Hepatocyte (in vitro differentiated cells): ENCODE results near the gene CNTNAP2. TPM values are rescaled to one million over a fixed set of nuclear protein-coding genes. Genes with fewer than 3 reads are reported as not detected.

ENCODE experiments used
- DNase-seq: peaks from one replicate; pipeline ENCODE4 v3.0.0-alpha.2; 2016; ENCODE audit warnings: low spot score
- H2AFZ ChIP-seq: fragments of 200-600 bp; sonication (generic); 2 replicates; pipeline ENCODE4 v1.6.0; 2016; ENCODE audit warnings: antibody characterized with exemption, mild to moderate bottlenecking
- H3K27ac ChIP-seq: fragments of 200-600 bp; sonication (generic); 2 replicates; pipeline ENCODE4 v1.5.1; 2016; ENCODE audit warnings: mild to moderate bottlenecking
- H3K27me3 ChIP-seq: fragments of 200-600 bp; sonication (generic); 2 replicates; pipeline ENCODE4 v1.6.1; 2016
- H3K36me3 ChIP-seq: fragments of 200-600 bp; sonication (generic); replicated peaks from 2 replicates; pipeline ENCODE4 v1.5.1; 2016; ENCODE audit warnings: low read depth; ENCODE audit not compliant: insufficient read depth
- H3K4me1 ChIP-seq: fragments of 200-600 bp; sonication (generic); 2 replicates; pipeline ENCODE4 v1.5.1; 2016; ENCODE audit warnings: mild to moderate bottlenecking, moderate library complexity; ENCODE audit not compliant: insufficient read depth
- H3K4me2 ChIP-seq: fragments of 200-600 bp; sonication (generic); 2 replicates; pipeline ENCODE4 v1.6.0; 2016
- H3K4me3 ChIP-seq: fragments of 200-600 bp; sonication (generic); 2 replicates; pipeline ENCODE4 v1.5.1; 2016; ENCODE audit warnings: mild to moderate bottlenecking
- H3K79me2 ChIP-seq: fragments of 200-600 bp; sonication (generic); 2 replicates; pipeline ENCODE4 v1.6.0; 2017; ENCODE audit warnings: mild to moderate bottlenecking
- H3K9me2 ChIP-seq: fragments of 200-600 bp; sonication (generic); replicated peaks from 2 replicates; pipeline ENCODE4 v1.6.0; 2017; ENCODE audit warnings: mild to moderate bottlenecking; ENCODE audit not compliant: insufficient read depth
- H3K9me3 ChIP-seq: fragments of 200-600 bp; sonication (generic); 2 replicates; pipeline ENCODE4 v1.5.1; 2016; ENCODE audit warnings: low read depth, mild to moderate bottlenecking
- H4K20me1 ChIP-seq: fragments of 200-600 bp; sonication (generic); 2 replicates; pipeline ENCODE4 v1.6.0; 2016; ENCODE audit warnings: mild to moderate bottlenecking; ENCODE audit not compliant: insufficient read depth, poor library complexity, severe bottlenecking
- EZH2 ChIP-seq: fragments of 200-600 bp; sonication (generic); IDR thresholded peaks from 2 replicates; pipeline ENCODE4 v1.6.1; 2016; ENCODE audit warnings: antibody characterized with exemption, mild to moderate bottlenecking, borderline replicate concordance
- EZH2phosphoT487 ChIP-seq: fragments of 200-600 bp; sonication (generic); IDR thresholded peaks from one replicate; pipeline ENCODE4 v1.6.1; 2018; ENCODE audit warnings: antibody characterized with exemption, mild to moderate bottlenecking, low read depth, moderate library complexity; ENCODE audit not compliant: unreplicated experiment, severe bottlenecking
- WGBS: methylation state at CpG from one replicate; pipeline ENCODE4 v1.1.6; 2016; ENCODE audit warnings: low lambda C conversion rate; ENCODE audit errors: missing lambda C conversion rate; 5-methylcytosine and 5-hydroxymethylcytosine counted together
- polyA plus RNA-seq: library from polyadenylated mRNA; unstranded; fragments of >200 nt; fragmentation: Nextera tagmentation; extraction: Ambion mirVana; gene quantifications from 2 replicates; pipeline ENCODE4 v1.2.1, GENCODE V29; 2016
- total RNA-seq: library from RNA; depleted of rRNA; stranded (reverse); fragments of >200 nt; gene quantifications from 2 replicates; pipeline ENCODE4 v1.2.3, GENCODE V29; 2014
- TF ChIP-seq, protein P1 (sequence below): fragments of 200-600 bp; sonication (generic); IDR thresholded peaks from 2 replicates; pipeline ENCODE4 v1.5.1; 2016; ENCODE audit warnings: antibody characterized with exemption, mild to moderate bottlenecking; ENCODE audit not compliant: poor library complexity

CNTNAP2 gene
- total and polyA plus RNA-seq, 2 experiments from 2014 or later, result 7.5 to 14.7 TPM

DNA sequence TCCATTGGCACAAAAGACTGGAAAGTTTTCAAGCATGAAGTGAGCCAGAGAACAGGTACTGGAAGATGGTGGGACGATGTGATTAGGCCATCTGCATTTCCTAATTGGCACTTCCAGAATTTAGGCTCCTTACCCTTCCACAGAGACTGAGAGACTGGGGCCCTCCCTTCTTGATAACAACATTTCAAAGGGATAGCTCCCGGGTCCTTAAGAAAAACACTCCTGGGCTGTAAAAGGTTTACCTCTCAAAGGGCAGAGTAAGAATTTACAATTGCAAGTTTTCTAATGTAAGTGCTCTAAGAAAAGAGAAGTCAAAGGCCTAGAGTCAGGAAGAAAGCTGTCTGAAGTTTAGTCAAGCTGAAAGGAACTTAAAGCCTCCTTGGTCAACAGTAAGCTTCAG is 1914.4 kb downstream of the CNTNAP2 start:
- TF ChIP-seq EZH2, result no peak
- TF ChIP-seq, protein P1, sequence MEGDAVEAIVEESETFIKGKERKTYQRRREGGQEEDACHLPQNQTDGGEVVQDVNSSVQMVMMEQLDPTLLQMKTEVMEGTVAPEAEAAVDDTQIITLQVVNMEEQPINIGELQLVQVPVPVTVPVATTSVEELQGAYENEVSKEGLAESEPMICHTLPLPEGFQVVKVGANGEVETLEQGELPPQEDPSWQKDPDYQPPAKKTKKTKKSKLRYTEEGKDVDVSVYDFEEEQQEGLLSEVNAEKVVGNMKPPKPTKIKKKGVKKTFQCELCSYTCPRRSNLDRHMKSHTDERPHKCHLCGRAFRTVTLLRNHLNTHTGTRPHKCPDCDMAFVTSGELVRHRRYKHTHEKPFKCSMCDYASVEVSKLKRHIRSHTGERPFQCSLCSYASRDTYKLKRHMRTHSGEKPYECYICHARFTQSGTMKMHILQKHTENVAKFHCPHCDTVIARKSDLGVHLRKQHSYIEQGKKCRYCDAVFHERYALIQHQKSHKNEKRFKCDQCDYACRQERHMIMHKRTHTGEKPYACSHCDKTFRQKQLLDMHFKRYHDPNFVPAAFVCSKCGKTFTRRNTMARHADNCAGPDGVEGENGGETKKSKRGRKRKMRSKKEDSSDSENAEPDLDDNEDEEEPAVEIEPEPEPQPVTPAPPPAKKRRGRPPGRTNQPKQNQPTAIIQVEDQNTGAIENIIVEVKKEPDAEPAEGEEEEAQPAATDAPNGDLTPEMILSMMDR, result no peak
- TF ChIP-seq EZH2phosphoT487, result no peak
- no peaks in the 10 kb centered on the region for H3K9me3 ChIP-seq
- no peaks in the 10 kb centered on the region for H3K9me2 ChIP-seq
- no peak overlapping the region for H3K27ac ChIP-seq
- H3K4me2 ChIP-seq, result no peak overlapping the region
- H3K36me3 ChIP-seq, result no peaks in the 10 kb centered on the region
- H4K20me1 ChIP-seq, result no peaks in the 10 kb centered on the region
- H3K27me3 ChIP-seq, result no peaks in the 10 kb centered on the region
- H3K79me2 ChIP-seq, result no peaks in the 10 kb centered on the region
- no peak overlapping the region for H3K4me3 ChIP-seq
- 33% methylated on average over 2 of the region's 2 CpGs for WGBS
- peaks cover 8% of the 10 kb centered on the region for H3K4me1 ChIP-seq
- no peak for DNase-seq
- no peak overlapping the region for H2AFZ ChIP-seq

DNA sequence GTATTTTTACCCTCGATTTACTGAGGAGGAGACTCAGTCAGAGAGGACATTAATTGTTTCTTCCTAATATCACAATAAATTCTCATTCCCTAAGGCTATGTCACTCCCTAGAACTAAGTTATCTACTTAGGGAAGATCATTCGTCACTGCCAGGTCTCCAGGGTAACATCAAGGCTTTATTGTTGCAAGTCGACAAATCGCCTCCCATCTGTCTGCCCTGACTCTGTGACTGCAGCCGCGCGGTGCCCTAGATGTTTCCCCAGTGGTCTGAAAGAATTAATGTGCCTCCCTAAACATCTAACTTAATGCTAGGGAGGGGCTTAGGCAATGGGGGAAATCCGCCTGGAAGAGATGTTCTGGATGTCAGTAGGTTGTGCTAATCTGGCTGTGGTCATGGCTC is 1915.2 kb downstream of the CNTNAP2 start:
- H3K27ac ChIP-seq, result no peak overlapping the region
- TF ChIP-seq, protein P1, result no peak
- TF ChIP-seq EZH2phosphoT487 (no peak), EZH2 (no peak)
- H3K9me3 ChIP-seq, result no peaks in the 10 kb centered on the region
- H3K4me1 ChIP-seq, result peaks cover 8% of the 10 kb centered on the region
- no peak overlapping the region for H3K4me3 ChIP-seq
- no peaks in the 10 kb centered on the region for H4K20me1 ChIP-seq
- H3K79me2 ChIP-seq, result no peaks in the 10 kb centered on the region
- DNase-seq, result no peak
- no peak overlapping the region for H2AFZ ChIP-seq
- H3K27me3 ChIP-seq, result no peaks in the 10 kb centered on the region
- WGBS, result 78% methylated on average over 8 of the region's 8 CpGs
- H3K4me2 ChIP-seq, result no peak overlapping the region
- H3K9me2 ChIP-seq, result no peaks in the 10 kb centered on the region
- H3K36me3 ChIP-seq, result no peaks in the 10 kb centered on the region

DNA sequence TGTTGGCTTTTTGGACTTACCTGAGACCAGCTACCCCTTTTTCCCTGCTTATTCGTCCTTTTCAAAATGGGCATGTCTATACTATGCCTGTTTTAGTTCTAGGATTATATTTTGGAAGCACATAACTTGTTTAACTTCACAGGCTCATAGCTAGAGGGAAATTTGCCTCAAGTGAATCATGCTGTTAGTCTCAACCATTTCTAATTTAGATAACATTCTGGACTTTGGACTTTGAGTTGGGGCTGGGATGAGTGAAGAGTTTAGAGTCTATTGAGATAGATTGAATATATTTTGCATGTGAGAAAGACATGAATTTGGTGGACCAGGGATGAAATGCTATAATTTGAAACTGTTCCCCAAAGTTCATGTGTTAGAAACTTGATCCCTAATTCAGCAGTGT is 1919.3 kb downstream of the CNTNAP2 start:
- 85% methylated on average over 1 of the region's 1 CpG for WGBS
- no peaks in the 10 kb centered on the region for H3K79me2 ChIP-seq
- no peak overlapping the region for H3K4me2 ChIP-seq
- TF ChIP-seq EZH2 (no peak), EZH2phosphoT487 (no peak)
- TF ChIP-seq, protein P1, result no peak
- no peak overlapping the region for H2AFZ ChIP-seq
- no peaks in the 10 kb centered on the region for H4K20me1 ChIP-seq
- H3K9me2 ChIP-seq, result no peaks in the 10 kb centered on the region
- H3K27ac ChIP-seq, result peak overlapping the region; percentile 37
- DNase-seq, result peak; percentile 20
- no peaks in the 10 kb centered on the region for H3K9me3 ChIP-seq
- H3K4me1 ChIP-seq, result peaks cover 8% of the 10 kb centered on the region
- H3K27me3 ChIP-seq, result no peaks in the 10 kb centered on the region
- H3K36me3 ChIP-seq, result no peaks in the 10 kb centered on the region
- no peak overlapping the region for H3K4me3 ChIP-seq

DNA sequence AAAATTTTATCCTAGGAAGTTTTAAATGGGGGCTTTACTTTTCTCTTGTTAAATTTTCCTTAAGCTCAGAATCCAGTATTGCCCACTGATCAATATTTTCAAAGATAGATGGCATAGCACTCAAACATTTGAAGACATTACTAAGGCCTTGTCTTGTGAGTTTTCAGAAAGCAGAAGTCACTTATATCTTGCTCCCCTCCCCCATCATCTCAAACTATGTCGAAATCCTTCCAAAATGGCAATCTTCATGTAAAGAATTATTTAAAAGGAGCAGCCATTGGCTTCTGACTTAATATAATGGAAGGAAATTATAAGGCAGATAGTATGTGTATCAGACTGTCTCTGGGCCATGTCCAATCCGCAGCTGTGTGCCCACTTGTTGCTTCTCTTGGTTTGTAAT is 1920.4 kb downstream of the CNTNAP2 start:
- H2AFZ ChIP-seq, result no peak overlapping the region
- WGBS, result 88% methylated on average over 2 of the region's 2 CpGs
- TF ChIP-seq EZH2 (no peak), EZH2phosphoT487 (no peak)
- TF ChIP-seq, protein P1, result no peak

More for the DNA sequence above, 1920.4 kb downstream of the CNTNAP2 start:
- no peaks in the 10 kb centered on the region for H3K36me3 ChIP-seq
- H3K4me3 ChIP-seq, result no peak overlapping the region
- DNase-seq, result no peak
- no peaks in the 10 kb centered on the region for H3K9me3 ChIP-seq
- no peak overlapping the region for H3K27ac ChIP-seq
- no peaks in the 10 kb centered on the region for H3K9me2 ChIP-seq
- peaks cover 8% of the 10 kb centered on the region for H3K4me1 ChIP-seq
- H4K20me1 ChIP-seq, result no peaks in the 10 kb centered on the region
- H3K79me2 ChIP-seq, result no peaks in the 10 kb centered on the region
- no peak overlapping the region for H3K4me2 ChIP-seq
- no peaks in the 10 kb centered on the region for H3K27me3 ChIP-seq
